Measurements from ENCODE around the gene IGSF21. TPM values are rescaled to one million over a fixed set of nuclear protein-coding genes. Genes with fewer than 3 reads are reported as not detected.

Gene IGSF21
- total and polyA plus RNA-seq, 2 donors (not counting 3 experiments of a cell fraction or from before 2014, with no cell fraction given) = not detected

- ChIA-PET CTCF (no interaction called here), POLR2A (no interaction called here)
- no peaks in the 10 kb centered on the region for H3K36me3 ChIP-seq (ENCODE audit: control insufficient read depth in 2 of 2, extremely low read depth in 1 of 2, insufficient read depth in 2 of 2, low read length in 2 of 2)
These were observed 37.7 kb upstream of the IGSF21 start for GRCh38 chr1:18069903-18070302.

More at GRCh38 chr1:18069903-18070302, 37.7 kb upstream of the IGSF21 start:
- H3K9ac ChIP-seq (replicated peaks; ENCODE audit: extremely low read depth, insufficient read depth, low read length) = no peak overlapping the region
- no peaks in the 10 kb centered on the region for H3K4me1 ChIP-seq (ENCODE audit: control insufficient read depth, extremely low read depth, insufficient read depth, low read length)
- no peak for DNase-seq (ENCODE audit: low read depth, low spot score)
- H3K9me3 ChIP-seq (replicated peaks; ENCODE audit: control insufficient read depth, insufficient read depth, low read length) = peaks cover 6% of the 10 kb centered on the region
- no peaks in the 10 kb centered on the region for H3K27me3 ChIP-seq (ENCODE audit: control insufficient read depth in 2 of 2, insufficient read depth in 2 of 2, low read length in 2 of 2)
- H3K27ac ChIP-seq (ENCODE audit: insufficient read depth, low read depth, low read length) = no peak overlapping the region
- H3K79me2 ChIP-seq (ENCODE audit: control insufficient read depth, insufficient read depth, low read length) = no peaks in the 10 kb centered on the region
- dilution Hi-C loops (cut with MboI; ENCODE audit: extremely low pct_ligation_motif_present, low sequenced_read_pairs) = no loop called here
- FAIRE-seq = no peak
- H3K9me1 ChIP-seq (replicated peaks; ENCODE audit: control insufficient read depth, extremely low read depth, insufficient read depth, low read length) = no peaks in the 10 kb centered on the region
- H4K20me1 ChIP-seq (replicated peaks; ENCODE audit: control insufficient read depth, extremely low read depth, insufficient read depth, low read length) = no peaks in the 10 kb centered on the region
- TF ChIP-seq JUN (IDR thresholded peaks at IDR 0.05; ENCODE audit: borderline replicate concordance, insufficient read depth, insufficient read length, low read depth) = no peak
- TF ChIP-seq POLR2A (IDR thresholded peaks at IDR 0.05; ENCODE audit: low read depth, low read length) = no peak
- no peak for TF ChIP-seq GATA2 (IDR thresholded peaks at IDR 0.05; ENCODE audit: insufficient read depth, insufficient read length, low read depth, low read length)
- TF ChIP-seq EZH2 (IDR thresholded peaks at IDR 0.05; ENCODE audit: borderline replicate concordance, low read depth, low read length, severe bottlenecking) = no peak
- TF ChIP-seq FOS (IDR thresholded peaks at IDR 0.05; ENCODE audit: borderline replicate concordance, insufficient read depth, low read length) = no peak
- no peak for TF ChIP-seq POLR2AphosphoS5 (IDR thresholded peaks at IDR 0.05; ENCODE audit: insufficient read depth, low read depth, low read length)
- TF ChIP-seq CTCF (IDR thresholded peaks at IDR 0.05; ENCODE audit: extremely low read depth in 1 of 2, insufficient read depth in 1 of 2, low read depth in 1 of 2, low read length in 2 of 2) = no peak
- TF ChIP-seq MYC (IDR thresholded peaks at IDR 0.05; ENCODE audit: low read depth, low read length) = no peak
- no peak for TF ChIP-seq MAX (IDR thresholded peaks at IDR 0.05; ENCODE audit: insufficient read depth, insufficient read length)
- H3K4me3 ChIP-seq (replicated peaks in 1 of 3; ENCODE audit: insufficient read depth in 1 of 3, low read depth in 1 of 3, low read length in 3 of 3) = no peak overlapping the region
- H3K4me2 ChIP-seq (ENCODE audit: insufficient read depth, low read length) = no peak overlapping the region
- intact Hi-C loops (cut with micrococcal nuclease) = no loop called here
- no TSS peak for BruUV-seq (replicated peaks)
- no peak overlapping the region for H2AFZ ChIP-seq (ENCODE audit: low read depth, low read length)
